ENCODE results near the gene PHLPP1. TPM values are rescaled to one million over a fixed set of nuclear protein-coding genes. Genes with fewer than 3 reads are reported as not detected.

Gene PHLPP1
- total RNA-seq, 2 donors from 2014 or later = 7.8 to 11.4 TPM

DNA sequence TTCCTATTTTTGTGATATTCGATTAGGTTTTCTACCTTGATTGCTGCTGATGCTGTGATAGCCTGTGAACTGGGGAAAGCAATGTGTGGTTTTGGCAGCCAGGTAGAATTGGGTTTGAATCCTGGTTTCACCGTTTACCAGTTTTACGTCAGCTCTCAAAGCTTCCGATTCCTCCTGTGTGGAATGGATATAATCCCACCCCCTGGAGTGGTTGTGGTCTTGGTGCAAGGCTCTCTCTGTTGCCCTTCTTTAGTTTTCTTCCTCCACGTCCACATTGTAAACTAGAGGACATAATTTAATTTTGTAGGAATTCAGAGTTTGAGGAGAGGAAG, 45.0 kb downstream of the PHLPP1 start:
- no peak for DNase-seq (ENCODE audit: low spot score)
- intact Hi-C loops (cut with DNase I) = no loop called here

DNA sequence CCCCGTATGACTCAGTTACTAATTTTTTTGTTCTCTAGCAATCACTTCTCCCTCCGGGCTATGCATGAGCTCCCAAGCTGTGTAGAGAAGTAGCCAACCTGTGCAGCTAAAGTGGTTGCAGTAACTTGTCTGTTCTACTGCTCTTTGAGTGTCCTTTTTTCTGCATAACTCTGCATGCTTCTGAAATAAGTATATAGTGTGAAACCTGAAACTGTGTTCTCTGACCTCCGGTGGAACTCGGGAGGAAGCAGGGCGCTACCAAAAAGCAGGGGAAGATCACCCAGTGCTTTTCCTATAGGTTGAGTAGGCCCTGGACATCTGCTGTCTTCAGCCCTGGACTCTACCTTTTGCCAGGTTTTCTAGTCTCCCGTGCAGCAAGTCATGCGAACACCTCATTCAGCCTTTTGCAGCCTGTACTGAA, 47.8 kb downstream of the PHLPP1 start:
- intact Hi-C loops (cut with DNase I) = no loop called here
- no peak for DNase-seq (ENCODE audit: low spot score)

DNA sequence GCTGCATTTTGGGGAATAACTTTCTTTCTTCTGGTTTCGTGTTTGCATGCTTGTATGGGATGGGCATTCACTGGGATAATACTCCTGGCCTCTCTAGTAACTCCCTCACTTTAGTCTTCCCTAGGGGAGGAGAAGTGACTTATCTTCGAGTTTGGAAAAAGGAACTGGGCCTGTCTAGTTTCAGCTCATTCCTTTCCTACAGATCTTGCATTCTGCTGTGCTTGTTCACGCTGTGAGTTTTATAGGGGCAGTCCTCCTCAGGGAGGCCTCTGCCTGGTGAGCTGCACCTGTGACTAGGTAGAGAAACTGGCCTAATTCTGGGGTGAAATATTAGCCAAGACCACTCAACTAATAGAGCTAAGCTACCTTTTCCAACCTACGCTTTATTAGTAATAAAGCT, 50.9 kb downstream of the PHLPP1 start:
- DNase-seq (ENCODE audit: low spot score) = no peak
- intact Hi-C loops (cut with DNase I) = no loop called here

DNA sequence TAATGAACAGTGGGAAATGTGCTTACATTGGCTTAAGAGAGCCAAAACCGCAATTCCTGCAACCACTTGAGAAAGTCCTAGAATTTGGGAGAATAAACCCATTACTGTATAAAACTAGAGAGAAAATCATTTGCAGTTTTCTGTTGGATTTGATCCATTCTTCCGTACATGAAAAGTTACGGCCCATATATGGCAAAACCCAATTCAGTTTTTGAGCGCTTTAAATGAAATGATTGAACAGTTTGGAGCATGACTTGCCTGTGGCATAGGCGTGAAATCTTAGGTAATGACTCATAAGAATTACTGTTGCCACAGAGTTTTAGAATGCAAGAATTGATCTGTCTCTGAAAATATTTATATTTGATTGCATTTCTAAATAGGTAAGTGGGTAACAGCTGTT, 52.0 kb downstream of the PHLPP1 start:
- intact Hi-C loops (cut with DNase I) = no loop called here
- DNase-seq (ENCODE audit: low spot score) = no peak

DNA sequence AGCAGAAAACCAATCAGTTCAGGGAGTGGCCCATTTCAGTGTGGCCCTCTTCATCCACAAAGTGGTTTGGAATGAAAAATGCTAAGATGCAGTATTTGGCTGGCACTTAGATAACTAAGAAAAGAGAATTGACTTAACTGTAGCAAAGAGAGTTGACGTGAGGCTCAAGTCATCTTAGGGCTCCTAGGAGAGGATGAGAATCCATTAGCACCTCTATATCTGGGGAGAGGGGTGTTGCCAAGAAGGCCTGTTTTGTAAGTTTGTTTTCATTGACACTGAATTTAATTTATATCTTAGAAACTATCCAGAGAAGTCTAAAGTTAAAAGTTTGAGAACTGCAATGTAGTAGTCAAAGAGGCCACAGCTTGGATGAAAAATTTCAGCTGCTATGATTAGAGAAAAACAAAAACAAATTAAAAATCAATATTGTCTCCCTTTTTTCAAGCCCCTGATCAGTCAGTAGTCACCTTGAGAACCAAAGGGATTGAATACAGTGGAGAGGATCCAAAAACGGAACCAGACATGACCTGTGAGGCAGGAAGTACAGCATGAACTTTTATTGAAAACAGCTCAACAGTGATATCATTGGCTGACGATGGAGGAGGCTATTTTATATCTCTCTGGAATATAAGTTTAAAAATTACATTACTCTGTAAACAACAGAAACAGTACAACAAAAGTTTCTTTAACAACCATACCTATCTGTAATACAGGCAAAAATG, 52.7 kb downstream of the PHLPP1 start:
- intact Hi-C loops (cut with DNase I) = no loop called here
- no peak for DNase-seq (ENCODE audit: low spot score)

DNA sequence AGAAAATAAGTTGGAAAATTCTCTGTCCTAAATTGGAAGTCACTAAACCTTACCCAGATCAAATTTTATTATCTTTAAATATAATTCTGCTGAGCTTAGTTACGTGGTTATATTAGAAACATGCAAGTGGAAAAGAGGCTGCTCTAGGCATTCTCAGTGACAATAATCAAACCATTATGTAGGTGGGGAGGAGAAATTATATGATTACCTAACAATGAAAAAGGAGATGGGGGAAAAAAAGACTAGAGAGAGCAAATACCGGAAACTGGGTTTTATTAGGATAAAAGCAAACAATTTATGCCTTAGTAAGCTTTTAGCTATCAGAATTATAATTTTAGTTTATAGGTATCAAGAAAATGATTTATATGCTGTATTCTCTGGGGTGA, 53.2 kb downstream of the PHLPP1 start:
- intact Hi-C loops (cut with DNase I) = no loop called here
- DNase-seq (ENCODE audit: low spot score) = no peak

DNA sequence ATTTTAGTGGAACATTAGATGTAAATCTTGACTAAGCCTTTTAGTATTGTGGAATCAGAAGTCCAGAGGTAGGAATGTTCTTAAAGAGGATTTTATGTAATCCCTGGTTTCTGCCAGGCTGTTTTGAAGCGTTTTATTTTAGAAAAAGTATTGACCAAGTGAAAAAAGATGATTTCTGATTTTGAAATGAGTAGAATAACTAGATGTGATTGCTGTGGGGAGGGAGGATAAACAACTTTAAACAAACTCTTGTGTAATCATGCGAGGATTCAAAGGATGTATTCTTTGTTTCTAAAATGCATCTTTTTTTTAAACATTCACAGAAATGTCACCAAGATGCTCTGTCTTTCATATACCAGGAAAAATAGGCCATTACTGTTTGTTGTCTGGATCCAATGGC, 53.9 kb downstream of the PHLPP1 start:
- no peak for DNase-seq (ENCODE audit: low spot score)
- intact Hi-C loops (cut with DNase I) = no loop called here

DNA sequence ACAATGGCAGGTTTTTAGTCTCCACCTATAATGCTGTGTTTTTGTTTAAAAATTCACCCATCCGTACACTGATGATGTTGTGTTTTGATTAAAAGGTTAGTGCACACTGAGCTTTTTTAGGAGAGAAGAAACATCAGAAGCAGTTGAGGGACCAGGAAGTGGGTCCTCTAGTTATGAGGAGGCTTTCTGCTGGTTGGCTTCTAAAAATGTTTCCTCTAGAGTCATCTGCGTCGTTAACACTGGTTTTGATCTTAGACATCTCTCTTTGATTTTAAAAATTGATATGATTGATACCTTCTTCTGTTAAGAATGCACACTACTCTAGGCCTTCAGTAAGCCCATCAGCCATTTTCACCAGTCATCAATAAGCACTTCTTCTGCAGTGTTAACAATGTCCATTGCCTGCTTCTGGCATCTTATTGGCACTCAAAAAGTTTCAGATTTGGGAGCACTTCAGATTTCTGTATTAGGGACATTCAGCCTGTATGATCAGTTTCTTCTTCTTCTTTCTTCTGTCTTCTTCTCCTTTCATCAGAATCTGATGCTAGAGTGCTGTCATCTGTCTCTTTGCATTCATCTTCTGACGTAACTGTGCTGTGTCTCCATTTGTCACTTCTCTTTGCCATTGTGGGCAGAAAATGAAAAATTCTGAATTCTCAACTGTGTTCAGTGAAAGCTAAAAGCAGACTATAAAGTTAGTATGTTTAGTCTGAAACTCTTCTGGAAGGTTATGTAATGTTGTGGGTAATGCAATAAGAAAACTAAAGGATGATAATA, 56.3 kb downstream of the PHLPP1 start:
- DNase-seq (ENCODE audit: low spot score) = no peak
- intact Hi-C loops (cut with DNase I) = no loop called here

DNA sequence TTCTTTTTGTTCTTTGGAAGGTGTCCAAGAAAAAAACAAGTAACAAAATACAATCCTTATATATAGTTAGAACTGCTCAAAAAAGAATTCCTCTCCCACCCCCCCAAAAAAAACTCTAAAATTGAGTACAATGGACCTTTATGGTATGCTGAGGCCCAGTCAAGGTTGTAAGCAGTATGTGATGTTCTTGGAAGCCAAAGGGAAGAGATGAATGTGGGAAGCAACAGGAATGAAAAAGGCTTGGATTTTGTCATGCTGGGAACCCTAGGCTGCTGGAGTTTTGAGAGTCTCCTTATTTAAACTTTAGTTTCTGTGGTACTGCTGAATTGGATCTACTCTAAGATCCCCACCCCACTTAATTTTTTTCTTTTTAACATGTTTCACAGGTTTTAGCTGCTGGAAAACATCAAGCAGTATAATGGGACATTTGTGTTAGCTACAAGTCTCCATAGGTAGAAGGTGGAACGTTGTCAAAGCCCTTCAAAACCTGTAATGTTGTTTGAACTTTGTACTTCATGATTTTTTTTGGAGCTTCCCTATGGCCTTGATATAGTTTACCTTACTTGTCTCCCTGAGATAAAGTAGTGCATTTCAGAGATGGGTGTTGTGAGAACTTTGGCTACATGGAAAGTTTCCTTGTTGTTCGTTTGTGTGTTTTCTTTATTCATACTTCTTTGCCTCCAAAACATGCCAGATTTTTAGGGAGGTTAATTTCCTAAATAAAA, 57.7 kb downstream of the PHLPP1 start:
- intact Hi-C loops (cut with DNase I) = no loop called here
- no peak for DNase-seq (ENCODE audit: low spot score)

DNA sequence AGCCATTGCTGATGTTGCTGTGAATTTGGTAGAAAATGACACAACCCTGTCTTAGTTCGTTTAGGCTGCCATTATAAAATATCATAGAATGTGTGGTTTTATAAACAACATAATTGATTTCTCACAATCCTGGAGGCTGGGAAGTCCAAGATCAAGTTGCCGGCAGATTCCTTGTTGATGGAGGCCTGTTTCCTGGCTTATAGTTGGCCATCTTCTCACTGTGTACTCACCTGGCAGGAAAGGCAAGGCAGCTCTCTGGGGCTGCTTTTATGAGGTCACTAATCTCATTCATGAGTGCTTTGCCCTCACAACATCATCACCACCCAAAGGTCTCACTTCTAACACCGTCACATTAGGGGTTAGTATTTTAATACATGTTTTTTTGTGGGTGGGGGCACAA, 58.4 kb downstream of the PHLPP1 start:
- no peak for DNase-seq (ENCODE audit: low spot score)
- intact Hi-C loops (cut with DNase I) = no loop called here

DNA sequence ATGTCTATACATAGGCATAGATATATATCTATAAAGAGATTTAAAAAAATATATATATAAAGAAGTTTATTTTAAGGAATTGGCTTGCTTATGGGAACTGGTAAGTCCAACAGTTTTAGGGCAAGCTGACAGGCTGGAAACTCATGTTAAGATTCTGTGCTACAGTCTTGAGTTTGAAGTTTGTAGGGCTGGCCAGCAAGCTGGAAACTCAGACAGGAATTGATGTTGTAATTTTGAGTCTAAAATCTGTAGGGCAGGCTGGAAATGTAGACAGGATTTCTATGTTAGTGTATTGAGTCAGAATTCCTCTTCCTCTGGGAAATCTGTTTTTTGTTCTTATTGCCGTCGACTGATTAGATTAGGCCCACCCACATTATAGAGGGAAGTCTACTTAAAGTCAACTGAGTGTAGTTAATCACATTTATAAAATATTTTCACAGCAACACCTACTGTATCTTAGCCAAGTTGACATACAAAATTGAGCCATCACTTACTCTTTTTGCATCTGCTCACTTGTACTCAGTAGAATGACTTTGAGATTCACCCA, 60.8 kb downstream of the PHLPP1 start:
- intact Hi-C loops (cut with DNase I) = no loop called here
- no peak for DNase-seq (ENCODE audit: low spot score)

DNA sequence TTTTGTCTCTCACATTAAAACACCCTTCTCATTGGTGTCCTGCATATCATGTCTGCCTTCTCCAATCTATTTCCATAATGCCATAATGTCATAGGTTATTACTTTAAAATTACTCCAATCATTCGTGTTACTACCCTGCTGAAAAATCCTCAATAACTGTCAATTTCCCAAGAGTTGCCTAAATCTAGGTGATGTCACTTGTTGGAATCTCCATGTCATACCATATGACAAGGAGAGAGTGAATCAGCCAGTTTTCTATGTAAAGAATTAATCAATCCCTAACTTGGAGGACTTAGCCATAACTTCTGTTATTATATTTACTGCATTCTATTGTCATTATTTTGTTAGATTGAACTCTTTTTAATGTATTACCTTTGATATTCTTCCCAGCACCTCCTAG, 62.5 kb downstream of the PHLPP1 start:
- intact Hi-C loops (cut with DNase I) = no loop called here

DNA sequence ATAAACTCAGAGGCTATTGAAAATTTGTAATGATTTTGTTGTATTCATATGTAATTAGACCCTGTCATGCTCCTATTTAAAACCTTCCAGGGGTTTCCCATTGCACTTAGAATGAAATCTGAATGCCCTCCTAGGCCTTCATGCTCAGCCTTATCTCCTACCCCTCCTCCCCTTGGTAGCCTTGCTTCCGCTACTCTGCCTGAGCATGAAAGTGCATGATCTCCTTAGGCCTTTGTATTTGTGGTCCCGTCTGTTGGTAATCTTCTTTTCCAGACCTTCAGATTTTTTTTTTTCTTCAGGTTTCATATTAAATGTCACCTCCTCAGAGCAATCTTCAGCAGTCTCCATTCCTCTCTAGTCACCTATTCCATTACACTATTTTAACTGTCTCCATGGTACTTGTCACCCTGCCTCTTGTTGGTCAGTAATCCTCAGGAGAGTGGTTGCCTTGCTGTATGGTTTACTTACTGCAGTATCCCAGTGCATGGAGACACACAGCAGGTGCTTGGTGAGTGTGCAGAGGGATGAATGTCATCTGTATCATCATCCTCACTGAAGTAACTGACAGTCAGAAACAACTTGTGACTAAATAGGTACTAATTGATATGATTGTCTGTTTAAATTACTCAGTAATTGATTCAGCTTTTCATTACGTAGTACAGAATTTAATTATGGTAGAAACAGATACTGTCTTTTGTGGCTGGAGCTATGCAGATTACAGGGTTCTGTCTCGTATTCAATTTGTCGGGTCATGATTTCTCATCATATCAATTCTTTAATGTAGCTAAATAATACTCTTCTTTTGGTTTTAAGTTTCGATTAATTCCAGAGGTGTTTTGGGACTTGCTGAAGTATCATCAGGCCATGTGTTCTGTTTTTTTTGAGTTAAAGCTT, 63.9 kb downstream of the PHLPP1 start:
- DNase-seq (ENCODE audit: low spot score) = no peak
- intact Hi-C loops (cut with DNase I) = no loop called here

More for the DNA sequence above, 62.5 kb downstream of the PHLPP1 start:
- DNase-seq (ENCODE audit: low spot score) = no peak

DNA sequence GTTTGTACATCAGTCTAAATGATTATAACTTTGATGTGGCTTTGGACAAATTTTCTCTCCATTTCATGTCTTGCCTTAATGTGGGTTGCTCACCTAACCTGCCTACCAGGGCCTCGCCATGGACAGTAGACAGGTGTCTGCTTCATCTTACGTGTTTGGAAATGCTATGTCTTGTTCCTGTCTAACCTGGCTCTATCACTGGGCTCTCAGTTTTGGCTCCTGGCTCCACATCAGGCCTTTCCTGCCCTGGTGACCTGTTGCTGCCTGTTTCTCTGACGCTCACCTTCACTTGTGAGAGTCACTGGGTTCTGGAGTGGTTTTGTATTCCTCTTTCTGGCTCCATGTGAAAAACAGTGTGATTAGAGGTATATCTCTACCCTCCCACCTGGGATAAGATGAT, 65.9 kb downstream of the PHLPP1 start:
- intact Hi-C loops (cut with DNase I) = no loop called here
- no peak for DNase-seq (ENCODE audit: low spot score)

DNA sequence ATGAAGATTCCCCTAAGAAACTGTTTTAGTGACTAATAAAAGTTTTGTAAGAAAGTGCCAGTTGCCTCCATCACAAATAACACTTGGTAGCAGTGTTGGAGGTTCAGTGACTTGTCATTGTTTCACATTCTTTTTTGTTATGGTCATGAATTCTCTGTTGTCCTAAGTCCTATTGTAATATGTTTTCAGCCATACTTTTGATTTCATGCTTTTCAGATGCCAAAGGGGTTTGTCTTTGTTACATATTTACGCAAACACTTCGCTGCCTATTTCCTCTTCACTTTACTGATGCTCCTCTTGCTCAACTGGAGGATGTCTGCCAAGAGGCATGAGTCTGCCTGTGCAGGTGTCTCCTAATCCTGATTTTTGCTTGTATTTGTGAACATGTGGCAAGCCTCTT, 66.6 kb downstream of the PHLPP1 start:
- intact Hi-C loops (cut with DNase I) = no loop called here

DNA sequence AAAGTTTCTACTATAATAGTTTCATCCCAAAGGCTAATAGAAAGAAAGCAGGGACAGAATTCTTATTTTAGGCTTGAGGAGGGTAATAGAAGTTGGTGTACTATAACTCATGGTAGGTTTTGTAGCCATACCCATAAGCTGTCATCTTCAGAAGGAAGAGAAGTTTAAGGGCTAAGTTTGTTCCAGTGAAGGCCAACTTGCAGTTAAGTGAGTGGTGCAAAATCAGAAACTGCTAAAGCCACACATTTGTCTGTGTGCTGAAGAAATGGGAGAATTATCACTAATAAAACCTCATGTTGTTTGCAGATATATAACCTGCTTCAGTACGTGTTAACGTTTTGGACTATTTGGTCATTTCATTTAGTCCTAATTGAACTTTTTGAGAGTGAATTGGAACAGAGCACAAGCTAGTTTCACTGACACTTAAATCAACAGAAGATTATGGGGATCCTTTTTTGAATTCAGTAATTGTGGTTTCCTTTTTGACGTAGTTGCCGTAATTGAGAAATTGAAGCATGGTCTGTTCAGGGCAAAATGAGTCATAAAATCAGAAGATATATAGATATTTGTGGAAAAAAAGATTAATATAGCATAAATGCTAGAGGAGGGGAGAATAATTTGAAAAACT, 69.1 kb downstream of the PHLPP1 start:
- intact Hi-C loops (cut with DNase I) = no loop called here
- DNase-seq (ENCODE audit: low spot score) = no peak

More for the DNA sequence above, 66.6 kb downstream of the PHLPP1 start:
- DNase-seq (ENCODE audit: low spot score) = no peak

DNA sequence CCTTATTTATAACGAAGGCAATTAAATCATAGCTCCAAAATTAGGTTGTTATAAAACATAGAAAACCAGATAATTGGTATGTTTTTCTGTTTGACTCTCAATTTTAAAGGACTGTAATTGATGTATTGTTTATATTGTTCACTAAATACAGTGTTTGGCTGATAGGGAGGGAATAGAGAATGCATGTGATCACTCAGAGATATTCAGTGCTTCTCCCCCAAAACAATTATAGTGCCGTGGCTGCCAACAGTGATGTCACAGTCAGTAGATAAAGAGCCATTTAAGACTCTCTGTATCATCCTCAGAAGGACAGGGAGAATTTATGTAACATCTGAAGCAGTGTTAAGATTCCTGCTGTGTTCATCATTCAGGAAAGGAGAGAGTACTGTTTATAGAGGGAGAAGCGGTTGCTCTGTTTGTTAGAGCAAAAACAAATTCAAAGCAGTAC, 69.6 kb downstream of the PHLPP1 start:
- DNase-seq (ENCODE audit: low spot score) = no peak
- intact Hi-C loops (cut with DNase I) = no loop called here

DNA sequence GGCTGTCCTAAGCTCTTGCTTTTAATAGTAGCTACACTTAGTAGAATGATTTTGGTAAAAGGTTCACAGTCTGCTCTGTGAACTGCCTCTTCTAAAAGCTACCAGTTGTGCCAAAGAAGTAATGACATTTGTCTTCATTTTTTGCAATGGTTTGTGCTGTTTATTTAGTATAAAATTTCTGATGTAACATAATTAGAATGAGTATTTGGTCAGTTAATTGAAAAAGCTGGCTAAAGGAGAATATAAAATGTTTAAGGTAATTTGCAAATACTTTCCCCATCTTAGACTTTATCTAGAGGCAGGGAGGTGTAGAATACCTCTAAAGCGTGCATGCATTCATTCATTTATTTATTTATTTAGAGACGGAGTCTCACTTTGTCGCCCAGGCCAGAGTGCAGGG, 71.3 kb downstream of the PHLPP1 start:
- intact Hi-C loops (cut with DNase I) = no loop called here
- DNase-seq (ENCODE audit: low spot score) = no peak

DNA sequence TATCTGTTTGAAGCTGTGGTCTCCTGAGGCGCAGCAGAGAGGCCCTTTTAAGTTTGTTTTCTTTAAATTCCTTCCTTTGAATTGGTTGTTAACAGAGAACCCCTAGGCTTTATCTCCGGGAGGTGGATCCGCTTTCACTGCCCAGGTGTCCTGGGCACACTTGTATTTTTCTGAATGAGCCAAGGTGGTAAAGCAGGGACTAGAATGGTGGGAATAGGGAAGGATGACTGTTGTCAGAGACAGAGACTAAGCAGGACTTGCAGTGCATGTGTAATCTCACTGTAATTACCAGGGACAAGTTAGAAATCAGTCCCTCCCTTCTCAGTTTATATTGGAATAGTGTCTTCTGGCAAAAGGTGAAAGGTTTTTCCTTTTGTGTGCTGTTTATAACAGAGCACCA, 72.8 kb downstream of the PHLPP1 start:
- intact Hi-C loops (cut with DNase I) = no loop called here
- no peak for DNase-seq (ENCODE audit: low spot score)

Data from posterior vena cava (tissue), 2 donors.